ENCODE data around the gene CDKL5. TPM values are rescaled to one million over a fixed set of nuclear protein-coding genes. Genes with fewer than 3 reads are reported as not detected.

The CDKL5 gene
- total RNA-seq, 2 donors from 2014 or later: 2.9 to 3.6 TPM

DNA sequence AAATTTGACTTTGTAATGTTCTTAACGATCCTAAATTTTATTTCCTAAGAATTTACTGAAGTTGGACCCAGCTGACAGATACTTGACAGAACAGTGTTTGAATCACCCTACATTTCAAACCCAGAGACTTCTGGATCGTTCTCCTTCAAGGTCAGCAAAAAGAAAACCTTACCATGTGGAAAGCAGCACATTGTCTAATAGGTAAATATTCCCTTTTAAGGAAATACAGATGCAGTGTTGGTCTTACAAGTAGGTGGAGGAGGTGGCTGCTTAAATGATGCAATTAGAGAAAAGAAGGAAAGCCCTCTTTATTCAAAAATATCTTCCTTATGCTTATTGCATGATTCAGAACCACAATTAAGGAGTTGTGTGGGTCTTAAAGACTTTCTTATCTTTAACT, 173.0 kb downstream of the CDKL5 start:
- Mint-ChIP-seq H3K36me3 (ENCODE audit: low read depth) (peaks cover 2% of the 10 kb centered on the region), H3K4me3 (no peak overlapping the region), H3K27ac (no peak overlapping the region), H3K27me3 (no peaks in the 10 kb centered on the region), H3K4me1 (no peaks in the 10 kb centered on the region)
- H3K9me3 ChIP-seq (ENCODE audit: control insufficient read depth, low read length, poor library complexity, severe bottlenecking): no peaks in the 10 kb centered on the region
- no peak for ATAC-seq
- DNase-seq: no peak

DNA sequence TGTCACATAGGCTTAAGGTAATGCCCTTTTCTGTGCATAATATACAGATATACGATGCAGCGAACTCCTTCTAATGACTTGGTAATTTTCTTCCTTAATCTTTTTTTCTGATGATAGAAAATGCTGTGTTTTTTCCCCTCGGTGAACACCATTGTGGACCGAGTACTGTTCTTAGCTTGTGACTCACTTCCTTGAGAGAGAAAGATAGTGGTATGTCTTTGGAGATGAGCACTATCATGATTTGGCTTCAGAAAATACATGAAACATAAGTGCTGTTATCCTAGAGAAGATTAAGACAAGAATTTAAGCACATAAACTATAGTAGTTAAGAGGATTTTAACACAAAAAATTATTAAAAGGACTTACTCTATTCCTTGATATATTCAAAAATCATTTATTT, 182.6 kb downstream of the CDKL5 start:
- Mint-ChIP-seq H3K4me3 (no peak overlapping the region), H3K27ac (no peak overlapping the region), H3K27me3 (no peaks in the 10 kb centered on the region), H3K4me1 (no peaks in the 10 kb centered on the region), H3K36me3 (ENCODE audit: low read depth) (peaks cover 14% of the 10 kb centered on the region)
- H3K9me3 ChIP-seq (ENCODE audit: control insufficient read depth, low read length, poor library complexity, severe bottlenecking): no peaks in the 10 kb centered on the region
- DNase-seq (no peak), ATAC-seq (no peak)

- DNase-seq: no peak
- no peak for ATAC-seq
- no peaks in the 10 kb centered on the region for H3K27me3 Mint-ChIP-seq
- H3K4me3 Mint-ChIP-seq: no peak overlapping the region
- no peaks in the 10 kb centered on the region for H3K9me3 ChIP-seq (ENCODE audit: control insufficient read depth, low read length, poor library complexity, severe bottlenecking)
- H3K27ac Mint-ChIP-seq: no peak overlapping the region
- no peaks in the 10 kb centered on the region for H3K4me1 Mint-ChIP-seq
- H3K36me3 Mint-ChIP-seq (ENCODE audit: low read depth): peaks cover 6% of the 10 kb centered on the region
These were observed 188.7 kb downstream of the CDKL5 start for GRCh38 chrX:18613930-18614639.

GRCh38 chrX:18616688-18617406, 191.4 kb downstream of the CDKL5 start:
- Mint-ChIP-seq H3K4me1 (no peaks in the 10 kb centered on the region), H3K4me3 (no peak overlapping the region)
- ATAC-seq: no peak

DNA sequence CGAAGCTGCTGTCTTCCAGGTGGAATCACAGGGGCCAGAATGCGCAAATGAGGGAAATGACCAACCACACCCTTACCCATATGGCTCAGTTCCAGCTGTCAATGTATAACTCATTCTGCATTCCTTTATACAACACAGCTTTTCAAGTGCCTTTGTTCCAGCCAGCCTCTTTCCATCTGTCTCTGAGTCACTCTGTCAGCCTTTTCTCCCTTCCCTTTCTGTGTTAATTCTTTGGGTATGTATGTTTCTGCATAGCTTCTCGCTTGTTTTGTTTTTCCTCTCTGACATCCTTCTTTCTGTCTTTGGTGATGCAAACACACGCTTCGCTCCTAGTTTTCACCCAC, 192.0 kb downstream of the CDKL5 start:
- H3K9me3 ChIP-seq (ENCODE audit: control insufficient read depth, low read length, poor library complexity, severe bottlenecking): no peaks in the 10 kb centered on the region
- H3K4me3 Mint-ChIP-seq: no peak overlapping the region
- H3K27ac Mint-ChIP-seq: peak overlapping the region; percentile 46
- DNase-seq: no peak
- H3K27me3 Mint-ChIP-seq: no peaks in the 10 kb centered on the region
- no peak for ATAC-seq
- no peaks in the 10 kb centered on the region for H3K4me1 Mint-ChIP-seq
- H3K36me3 Mint-ChIP-seq (ENCODE audit: low read depth): no peaks in the 10 kb centered on the region

More at GRCh38 chrX:18616688-18617406, 191.4 kb downstream of the CDKL5 start:
- H3K36me3 Mint-ChIP-seq (ENCODE audit: low read depth): no peaks in the 10 kb centered on the region
- H3K27me3 Mint-ChIP-seq: no peaks in the 10 kb centered on the region
- H3K9me3 ChIP-seq (ENCODE audit: control insufficient read depth, low read length, poor library complexity, severe bottlenecking): no peaks in the 10 kb centered on the region
- peak overlapping the region; percentile 46 for H3K27ac Mint-ChIP-seq
- DNase-seq: no peak

GRCh38 chrX:18619288-18619687, 193.9 kb downstream of the CDKL5 start:
- Mint-ChIP-seq H3K36me3 (ENCODE audit: low read depth) (no peaks in the 10 kb centered on the region), H3K27me3 (no peaks in the 10 kb centered on the region)
- DNase-seq: no peak

DNA sequence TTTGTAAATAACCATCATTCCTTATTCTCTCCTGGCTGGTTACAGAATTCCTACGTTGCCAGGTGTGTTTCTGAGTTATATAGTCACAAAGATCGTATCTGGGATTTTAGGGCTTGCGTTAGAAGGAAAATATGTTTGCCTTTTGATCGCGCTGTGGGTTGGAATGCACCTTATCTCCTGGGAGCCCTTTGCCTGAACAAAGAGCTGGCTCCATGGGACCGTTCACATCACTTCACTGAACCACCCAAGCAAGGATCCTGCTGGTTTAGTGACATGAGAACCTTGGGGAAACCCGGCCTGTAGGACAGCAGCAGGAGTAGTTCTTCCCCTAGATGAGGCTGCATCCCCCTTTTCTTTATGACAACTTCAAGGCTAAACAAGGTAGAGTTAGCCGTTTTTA, 194.9 kb downstream of the CDKL5 start:
- no peak overlapping the region for H3K4me3 Mint-ChIP-seq
- ATAC-seq (no peak), DNase-seq (no peak)
- H3K27me3 Mint-ChIP-seq: no peaks in the 10 kb centered on the region
- H3K9me3 ChIP-seq (ENCODE audit: control insufficient read depth, low read length, poor library complexity, severe bottlenecking): no peaks in the 10 kb centered on the region
- no peak overlapping the region for H3K27ac Mint-ChIP-seq
- no peaks in the 10 kb centered on the region for H3K36me3 Mint-ChIP-seq (ENCODE audit: low read depth)
- H3K4me1 Mint-ChIP-seq: no peaks in the 10 kb centered on the region

More at GRCh38 chrX:18619288-18619687, 193.9 kb downstream of the CDKL5 start:
- Mint-ChIP-seq H3K4me1 (no peaks in the 10 kb centered on the region), H3K27ac (no peak overlapping the region), H3K4me3 (no peak overlapping the region)
- no peaks in the 10 kb centered on the region for H3K9me3 ChIP-seq (ENCODE audit: control insufficient read depth, low read length, poor library complexity, severe bottlenecking)
- ATAC-seq: no peak

- H3K9me3 ChIP-seq (ENCODE audit: control insufficient read depth, low read length, poor library complexity, severe bottlenecking): no peaks in the 10 kb centered on the region
- H3K27ac Mint-ChIP-seq: no peak overlapping the region
- DNase-seq: no peak
- H3K27me3 Mint-ChIP-seq: no peaks in the 10 kb centered on the region
- no peak overlapping the region for H3K4me3 Mint-ChIP-seq
- ATAC-seq: no peak
- no peaks in the 10 kb centered on the region for H3K36me3 Mint-ChIP-seq (ENCODE audit: low read depth)
- H3K4me1 Mint-ChIP-seq: no peaks in the 10 kb centered on the region
These were observed 199.2 kb downstream of the CDKL5 start for GRCh38 chrX:18624599-18624998.

DNA sequence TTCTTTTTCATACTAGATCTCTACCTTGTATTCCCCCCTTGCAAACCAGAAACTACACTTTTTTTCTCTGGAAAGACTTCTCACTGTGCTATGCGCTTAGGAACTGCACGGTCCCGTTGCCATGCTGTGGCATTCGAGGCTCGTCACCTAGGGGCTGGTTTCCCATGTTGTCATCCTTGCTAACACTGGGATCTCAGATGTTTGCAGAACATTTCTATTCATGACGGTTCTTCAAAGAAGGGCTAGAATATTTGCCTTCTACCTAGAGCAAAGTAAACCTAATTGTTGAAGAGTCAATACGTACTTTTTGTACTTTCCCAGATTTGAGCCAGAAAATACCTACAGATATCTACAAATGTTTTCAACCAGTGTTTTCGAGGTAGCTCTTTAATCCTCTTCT, 205.5 kb downstream of the CDKL5 start:
- Mint-ChIP-seq H3K27ac (no peak overlapping the region), H3K4me1 (no peaks in the 10 kb centered on the region), H3K27me3 (no peaks in the 10 kb centered on the region), H3K4me3 (no peak overlapping the region), H3K36me3 (ENCODE audit: low read depth) (no peaks in the 10 kb centered on the region)
- H3K9me3 ChIP-seq (ENCODE audit: control insufficient read depth, low read length, poor library complexity, severe bottlenecking): no peaks in the 10 kb centered on the region
- DNase-seq (no peak), ATAC-seq (no peak)

- ATAC-seq (no peak), DNase-seq (no peak)
- no peaks in the 10 kb centered on the region for H3K4me1 Mint-ChIP-seq
- no peaks in the 10 kb centered on the region for H3K27me3 Mint-ChIP-seq
- no peak overlapping the region for H3K27ac Mint-ChIP-seq
- no peaks in the 10 kb centered on the region for H3K36me3 Mint-ChIP-seq (ENCODE audit: low read depth)
- no peaks in the 10 kb centered on the region for H3K9me3 ChIP-seq (ENCODE audit: control insufficient read depth, low read length, poor library complexity, severe bottlenecking)
- no peak overlapping the region for H3K4me3 Mint-ChIP-seq
These were observed 213.0 kb downstream of the CDKL5 start for GRCh38 chrX:18638398-18638797.

- ATAC-seq (no peak), DNase-seq (no peak)
- Mint-ChIP-seq H3K27ac (no peak overlapping the region), H3K36me3 (ENCODE audit: low read depth) (no peaks in the 10 kb centered on the region), H3K27me3 (no peaks in the 10 kb centered on the region), H3K4me3 (no peak overlapping the region), H3K4me1 (no peaks in the 10 kb centered on the region)
- H3K9me3 ChIP-seq (ENCODE audit: control insufficient read depth, low read length, poor library complexity, severe bottlenecking): no peaks in the 10 kb centered on the region
These were observed 213.9 kb downstream of the CDKL5 start for GRCh38 chrX:18639280-18639679.

DNA sequence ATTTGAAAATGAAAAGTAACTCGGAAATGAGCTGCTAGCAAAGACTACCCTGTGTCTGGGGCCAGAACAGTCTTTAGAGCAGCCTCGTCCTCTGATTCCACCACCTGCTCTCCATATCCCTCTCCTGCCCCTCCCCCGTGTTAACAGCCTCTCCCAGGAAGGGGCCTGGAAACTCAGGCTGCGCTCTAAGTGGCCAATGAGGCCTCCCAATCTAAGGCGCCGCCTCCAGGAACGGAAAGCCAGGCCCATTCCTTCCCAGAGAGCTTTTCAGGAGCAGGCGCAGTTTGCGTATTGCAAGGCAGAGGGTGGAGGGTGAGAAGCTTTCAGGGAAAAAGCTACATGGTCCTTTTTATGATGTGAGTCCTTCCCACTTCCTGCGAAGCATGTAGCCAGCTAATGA, 215.3 kb downstream of the CDKL5 start:
- no peaks in the 10 kb centered on the region for H3K27me3 Mint-ChIP-seq
- no peak for ATAC-seq
- no peaks in the 10 kb centered on the region for H3K9me3 ChIP-seq (ENCODE audit: control insufficient read depth, low read length, poor library complexity, severe bottlenecking)
- no peak for DNase-seq
- no peaks in the 10 kb centered on the region for H3K36me3 Mint-ChIP-seq (ENCODE audit: low read depth)
- H3K27ac Mint-ChIP-seq: no peak overlapping the region
- no peak overlapping the region for H3K4me3 Mint-ChIP-seq
- no peaks in the 10 kb centered on the region for H3K4me1 Mint-ChIP-seq

DNA sequence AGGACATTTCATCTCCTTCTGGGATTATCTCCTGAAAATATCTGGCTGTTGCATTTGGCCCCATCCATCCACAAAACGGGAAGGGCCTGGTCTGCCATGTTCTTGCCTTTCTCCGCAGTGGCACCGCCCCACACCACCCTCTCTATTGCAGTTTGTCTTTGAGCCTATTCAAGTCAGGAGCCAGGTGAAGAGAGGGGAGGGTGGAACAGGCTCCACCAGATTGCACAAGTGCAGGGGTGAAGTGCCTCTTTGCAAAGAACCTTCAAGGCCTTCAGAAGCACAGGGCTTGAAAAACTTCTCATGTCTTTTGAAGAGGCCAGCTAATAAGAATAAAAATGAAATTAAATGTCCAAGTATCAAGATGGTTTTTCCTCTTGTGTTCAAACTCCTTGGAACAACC, 217.8 kb downstream of the CDKL5 start:
- ATAC-seq (no peak), DNase-seq (no peak)
- no peaks in the 10 kb centered on the region for H3K9me3 ChIP-seq (ENCODE audit: control insufficient read depth, low read length, poor library complexity, severe bottlenecking)
- no peak overlapping the region for H3K27ac Mint-ChIP-seq
- H3K27me3 Mint-ChIP-seq: no peaks in the 10 kb centered on the region
- H3K4me3 Mint-ChIP-seq: no peak overlapping the region
- H3K4me1 Mint-ChIP-seq: no peaks in the 10 kb centered on the region
- no peaks in the 10 kb centered on the region for H3K36me3 Mint-ChIP-seq (ENCODE audit: low read depth)

DNA sequence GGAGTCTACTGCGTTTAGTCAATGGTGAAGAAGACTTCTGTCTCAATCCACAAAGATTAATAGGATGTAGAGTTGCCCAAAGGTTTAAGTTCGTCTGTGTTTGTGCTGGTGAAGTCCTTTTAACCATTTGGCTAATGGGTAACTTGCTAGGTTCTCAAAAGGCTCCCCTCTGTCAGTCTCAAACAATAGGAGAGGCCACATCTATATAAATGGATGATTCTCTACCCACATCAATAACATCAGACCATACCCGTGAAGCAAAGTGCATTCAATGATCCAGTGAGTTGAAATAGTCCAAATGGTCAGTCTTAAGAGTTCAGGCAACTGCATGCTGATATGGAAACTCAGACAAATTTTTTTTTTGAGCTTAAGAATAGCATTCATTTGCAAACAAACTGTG, 218.4 kb downstream of the CDKL5 start:
- Mint-ChIP-seq H3K27me3 (no peaks in the 10 kb centered on the region), H3K27ac (no peak overlapping the region), H3K4me1 (no peaks in the 10 kb centered on the region), H3K36me3 (ENCODE audit: low read depth) (no peaks in the 10 kb centered on the region), H3K4me3 (no peak overlapping the region)
- H3K9me3 ChIP-seq (ENCODE audit: control insufficient read depth, low read length, poor library complexity, severe bottlenecking): no peaks in the 10 kb centered on the region
- DNase-seq (no peak), ATAC-seq (no peak)

Measured in T-helper 17 cell (primary cell).